CD8-positive, alpha-beta memory T cell (primary cell): ENCODE measurements around the gene TMA7B. TPM values are rescaled to one million over a fixed set of nuclear protein-coding genes. Genes with fewer than 3 reads are reported as not detected.
"Not testable (repeated sequence)": the region's sequence is repeated elsewhere in the genome, so short reads cannot be mapped to it uniquely, and the experiment has no call there.

ENCODE experiments used
- CTCF ChIA-PET: fragments of 350-600 bp; sonication (Branson Sonifier 250); formaldehyde crosslinking; loops from one replicate; lab custom pipeline; 2021; ENCODE audit warnings: antibody characterized with exemption; lab: Charles Lee
- POLR2A ChIA-PET: fragments of 350-600 bp; sonication (Branson Sonifier 250); formaldehyde crosslinking; loops from one replicate; lab custom pipeline; 2021; ENCODE audit warnings: antibody characterized with exemption; lab: Charles Lee
- DNase-seq, 5 donors: peaks; one replicate each; pipeline versions ENCODE4 v3.0.0 to v3.0.0-alpha.2; 2020 to 2022; ENCODE audit warnings: mixed read lengths in 1 of 5
- H3K27ac ChIP-seq: one replicate; pipeline ENCODE4 v1.7.0; 2013; ENCODE audit warnings: low read depth, mild to moderate bottlenecking, low read length, moderate library complexity
- H3K27me3 ChIP-seq: 2 replicates; pipeline ENCODE4 v1.7.0; 2013; ENCODE audit warnings: low read length, mild to moderate bottlenecking; ENCODE audit not compliant: insufficient read depth, poor library complexity, severe bottlenecking
- H3K36me3 ChIP-seq: 2 replicates; pipeline ENCODE4 v1.7.0; 2013; ENCODE audit warnings: mild to moderate bottlenecking, low read length, moderate library complexity; ENCODE audit not compliant: insufficient read depth
- H3K4me1 ChIP-seq: 2 replicates; pipeline ENCODE4 v1.7.0; 2013; ENCODE audit warnings: mild to moderate bottlenecking, low read length, moderate library complexity; ENCODE audit not compliant: insufficient read depth
- H3K4me3 ChIP-seq: 2 replicates; pipeline ENCODE4 v1.7.0; 2013; ENCODE audit warnings: mild to moderate bottlenecking, low read length
- H3K9me3 ChIP-seq: 2 replicates; pipeline ENCODE4 v1.7.0; 2013; ENCODE audit warnings: mild to moderate bottlenecking, low read length
- H3K27ac Mint-ChIP-seq, 8 donors: one replicate each; pipeline ENCODE4 v1.8.0; 2020 to 2021; ENCODE audit warnings: mixed read lengths in 8 of 8, mild to moderate bottlenecking in 6 of 8, inconsistent platforms in 3 of 8, moderate library complexity in 3 of 8
- H3K27me3 Mint-ChIP-seq, 2 donors: one replicate each; pipeline ENCODE4 v1.8.0; 2020 to 2021; ENCODE audit warnings: mixed read lengths in 2 of 2, mild to moderate bottlenecking in 1 of 2, moderate library complexity in 1 of 2
- H3K36me3 Mint-ChIP-seq, 3 donors: one replicate each; pipeline ENCODE4 v1.8.0; 2020 to 2021; ENCODE audit warnings: mixed read lengths in 3 of 3, inconsistent platforms in 1 of 3, mild to moderate bottlenecking in 1 of 3
- H3K4me1 Mint-ChIP-seq, 3 donors: one replicate each; pipeline ENCODE4 v1.8.0; 2020 to 2021; ENCODE audit warnings: mixed read lengths in 3 of 3, inconsistent platforms in 1 of 3, mild to moderate bottlenecking in 1 of 3
- H3K4me3 Mint-ChIP-seq, 7 donors: one replicate each; pipeline ENCODE4 v1.8.0; 2020 to 2021; ENCODE audit warnings: mixed read lengths in 7 of 7, mild to moderate bottlenecking in 6 of 7, moderate library complexity in 4 of 7, inconsistent platforms in 2 of 7
- H3K9me3 Mint-ChIP-seq, 5 donors: one replicate each; pipeline ENCODE4 v1.8.0; 2020 to 2022; ENCODE audit warnings: mixed read lengths in 5 of 5, mild to moderate bottlenecking in 3 of 5, moderate library complexity in 2 of 5, inconsistent platforms in 1 of 5
- polyA plus RNA-seq: library from polyadenylated mRNA; unstranded; fragments of 300-500 nt; fragmentation: Illumina TruSeq; gene quantifications from one replicate; pipeline ENCODE4 v1.2.3, GENCODE V29; 2021
- total RNA-seq, 2 experiments: library from RNA; stranded (reverse); gene quantifications; one replicate each; pipeline ENCODE4 v1.2.3, GENCODE V29; 2021

Gene TMA7B
- total and polyA plus RNA-seq, 3 experiments from 2014 or later: 1.4 to 3.0 (median 2.0) TPM

- Histone ChIP-seq H3K9me3 (no peaks in the 10 kb centered on the region), H3K4me3 (no peak overlapping the region), H3K27ac (peak overlapping the region; percentile 3), H3K27me3 (no peaks in the 10 kb centered on the region), H3K36me3 (peaks cover 15% of the 10 kb centered on the region), H3K4me1 (peaks cover 96% of the 10 kb centered on the region)
- H3K27me3 Mint-ChIP-seq: no peaks in the 10 kb centered on the region
- H3K9me3 Mint-ChIP-seq: no peaks in the 10 kb centered on the region
- H3K36me3 Mint-ChIP-seq: peaks cover 0 to 58% (median 13%) of the 10 kb centered on the region in 3 donors
- peak overlapping the region in 7 of 8 donors; percentile 83 to 96 (median 94) for H3K27ac Mint-ChIP-seq
- ChIA-PET CTCF (interaction anchor here (0.8 to 2.5 kb wide), 5 partner anchors 11 to 48 kb away, joined by 4 to 26 read pairs (median 4); no protein-coding TSS in a partner anchor), POLR2A (interaction anchor here (1.2 kb wide), 1 partner anchor 19 kb away, joined by 4 read pairs; no protein-coding TSS in a partner anchor)
- H3K4me1 Mint-ChIP-seq: peaks cover 92 to 98% (median 96%) of the 10 kb centered on the region in 3 donors
- peak overlapping the region in 6 of 7 donors; percentile 14 to 79 (median 60) for H3K4me3 Mint-ChIP-seq
- DNase-seq: no peak
These were observed 16.0 kb upstream of the TMA7B start for GRCh38 chr22:39943953-39944872.

- Histone ChIP-seq H3K36me3 (peaks cover 28% of the 10 kb centered on the region), H3K27ac (peak overlapping the region; percentile 52), H3K4me1 (peaks cover 99% of the 10 kb centered on the region), H3K4me3 (no peak overlapping the region), H3K9me3 (no peaks in the 10 kb centered on the region), H3K27me3 (no peaks in the 10 kb centered on the region)
- Mint-ChIP-seq H3K27me3 (no peaks in the 10 kb centered on the region), H3K27ac (peak overlapping the region in 6 of 8 donors; percentile 70 to 95 (median 86)), H3K36me3 (peaks cover 9 to 72% (median 20%) of the 10 kb centered on the region in 3 donors), H3K9me3 (no peaks in the 10 kb centered on the region), H3K4me1 (peaks cover 95 to 100% (median 99%) of the 10 kb centered on the region in 3 donors), H3K4me3 (peak overlapping the region in 2 of 7 donors; percentile 5 to 13)
- DNase-seq: no peak
- CTCF ChIA-PET: interaction anchor here (0.6 to 1.9 kb wide), 4 partner anchors 9 to 610 kb away, joined by 4 to 6 read pairs (median 4); no protein-coding TSS in a partner anchor
- POLR2A ChIA-PET: no interaction called here
These were observed 14.1 kb upstream of the TMA7B start for GRCh38 chr22:39946126-39946502.

GRCh38 chr22:39946503-39947219, 13.5 kb upstream of the TMA7B start:
- POLR2A ChIA-PET: no interaction called here
- no peak for DNase-seq
- peaks cover 9 to 76% (median 23%) of the 10 kb centered on the region in 3 donors for H3K36me3 Mint-ChIP-seq
- CTCF ChIA-PET: interaction anchor here (0.6 to 2.0 kb wide), 7 partner anchors 10 to 610 kb away, joined by 3 to 6 read pairs (median 4); no protein-coding TSS in a partner anchor
- peak overlapping the region in 3 of 7 donors; percentile 19 to 44 (median 24) for H3K4me3 Mint-ChIP-seq
- peak overlapping the region in 7 of 8 donors; percentile 70 to 95 (median 81) for H3K27ac Mint-ChIP-seq
- Histone ChIP-seq H3K4me1 (peaks cover 99% of the 10 kb centered on the region), H3K4me3 (peak overlapping the region; percentile 1), H3K36me3 (peaks cover 28% of the 10 kb centered on the region), H3K9me3 (no peaks in the 10 kb centered on the region), H3K27me3 (no peaks in the 10 kb centered on the region), H3K27ac (peak overlapping the region; percentile 52)
- peaks cover 95 to 100% (median 99%) of the 10 kb centered on the region in 3 donors for H3K4me1 Mint-ChIP-seq
- H3K9me3 Mint-ChIP-seq: no peaks in the 10 kb centered on the region
- H3K27me3 Mint-ChIP-seq: no peaks in the 10 kb centered on the region

- Histone ChIP-seq H3K9me3 (no peaks in the 10 kb centered on the region), H3K4me3 (peak overlapping the region; percentile 1), H3K4me1 (peaks cover 99% of the 10 kb centered on the region), H3K27ac (peak overlapping the region; percentile 52), H3K36me3 (peaks cover 28% of the 10 kb centered on the region), H3K27me3 (no peaks in the 10 kb centered on the region)
- H3K9me3 Mint-ChIP-seq: no peaks in the 10 kb centered on the region
- H3K36me3 Mint-ChIP-seq: peaks cover 9 to 76% (median 23%) of the 10 kb centered on the region in 3 donors
- peak overlapping the region in 3 of 7 donors; percentile 14 to 44 (median 19) for H3K4me3 Mint-ChIP-seq
- peak overlapping the region in 7 of 8 donors; percentile 70 to 92 (median 81) for H3K27ac Mint-ChIP-seq
- CTCF ChIA-PET: interaction anchor here (0.6 to 2.0 kb wide), 5 partner anchors 21 to 413 kb away, joined by 3 to 6 read pairs (median 4); no protein-coding TSS in a partner anchor
- POLR2A ChIA-PET: no interaction called here
- H3K4me1 Mint-ChIP-seq: peaks cover 93 to 100% (median 99%) of the 10 kb centered on the region in 3 donors
- no peak for DNase-seq
- no peaks in the 10 kb centered on the region for H3K27me3 Mint-ChIP-seq
These were observed 12.7 kb upstream of the TMA7B start for GRCh38 chr22:39947220-39948216.

GRCh38 chr22:39949964-39950737, 10.0 kb upstream of the TMA7B start:
- peaks cover 9 to 88% (median 28%) of the 10 kb centered on the region in 3 donors for H3K36me3 Mint-ChIP-seq
- peak overlapping the region in 7 of 8 donors; percentile 10 to 96 (median 85) for H3K27ac Mint-ChIP-seq
- H3K36me3 ChIP-seq: peaks cover 47% of the 10 kb centered on the region

GRCh38 chr22:39951603-39952293, 8.4 kb upstream of the TMA7B start:
- H3K27me3 Mint-ChIP-seq, H3K27ac ChIP-seq, H3K9me3 ChIP-seq, H3K9me3 Mint-ChIP-seq, H3K27me3 ChIP-seq: not testable (repeated sequence)
- Histone ChIP-seq H3K36me3 (peaks cover 58% of the 10 kb centered on the region), H3K4me3 (peak overlapping the region; percentile 10), H3K4me1 (peaks cover 94% of the 10 kb centered on the region)
- Mint-ChIP-seq H3K27ac (peak overlapping the region in 7 of 8 donors; percentile 41 to 97 (median 89)), H3K36me3 (peaks cover 14 to 91% (median 29%) of the 10 kb centered on the region in 3 donors), H3K4me1 (peaks cover 78 to 94% (median 90%) of the 10 kb centered on the region in 3 donors), H3K4me3 (peak overlapping the region; percentile 60 to 83 (median 75))
- ChIA-PET POLR2A (interaction anchor here (0.7 kb wide), 1 partner anchor 15 kb away, joined by 3 read pairs; no protein-coding TSS in a partner anchor), CTCF (interaction anchor here (0.9 to 1.8 kb wide), 4 partner anchors 9 to 73 kb away, joined by 3 to 5 read pairs (median 3); no protein-coding TSS in a partner anchor)
- DNase-seq: peak in 2 of 5 donors; percentile 33 to 72

More at GRCh38 chr22:39949964-39950737, 10.0 kb upstream of the TMA7B start:
- peaks cover 85 to 99% (median 96%) of the 10 kb centered on the region in 3 donors for H3K4me1 Mint-ChIP-seq
- ChIA-PET CTCF (interaction anchor here (1.2 kb wide), 1 partner anchor 75 kb away, joined by 4 read pairs; no protein-coding TSS in a partner anchor), POLR2A (interaction anchor here (1.0 kb wide), 1 partner anchor 12 kb away, joined by 3 read pairs; no protein-coding TSS in a partner anchor)
- peak overlapping the region in 6 of 7 donors; percentile 7 to 83 (median 42) for H3K4me3 Mint-ChIP-seq
- no peak overlapping the region for H3K27ac ChIP-seq
- peaks cover 0 to 1% (median 0%) of the 10 kb centered on the region in 5 donors for H3K9me3 Mint-ChIP-seq
- no peaks in the 10 kb centered on the region for H3K27me3 ChIP-seq
- no peak overlapping the region for H3K4me3 ChIP-seq
- no peaks in the 10 kb centered on the region for H3K9me3 ChIP-seq
- no peak for DNase-seq
- H3K27me3 Mint-ChIP-seq: no peaks in the 10 kb centered on the region
- H3K4me1 ChIP-seq: peaks cover 99% of the 10 kb centered on the region
